Astrocyte (in vitro differentiated cells and primary cell): ENCODE data around the gene CPNE2.

Source experiments
- EZH2 ChIP-seq: IDR thresholded peaks from 2 replicates; pipeline ENCODE4 v1.6.1; 2012; ENCODE audit warnings: mild to moderate bottlenecking, low read length, inconsistent platforms; ENCODE audit not compliant: insufficient read depth
- TF ChIP-seq, protein P1 (sequence below): IDR thresholded peaks from 2 replicates; pipeline ENCODE4 v1.5.1; 2011; ENCODE audit warnings: low read depth, mild to moderate bottlenecking, inconsistent platforms, low read length, moderate library complexity; ENCODE audit not compliant: insufficient read depth

DNA sequence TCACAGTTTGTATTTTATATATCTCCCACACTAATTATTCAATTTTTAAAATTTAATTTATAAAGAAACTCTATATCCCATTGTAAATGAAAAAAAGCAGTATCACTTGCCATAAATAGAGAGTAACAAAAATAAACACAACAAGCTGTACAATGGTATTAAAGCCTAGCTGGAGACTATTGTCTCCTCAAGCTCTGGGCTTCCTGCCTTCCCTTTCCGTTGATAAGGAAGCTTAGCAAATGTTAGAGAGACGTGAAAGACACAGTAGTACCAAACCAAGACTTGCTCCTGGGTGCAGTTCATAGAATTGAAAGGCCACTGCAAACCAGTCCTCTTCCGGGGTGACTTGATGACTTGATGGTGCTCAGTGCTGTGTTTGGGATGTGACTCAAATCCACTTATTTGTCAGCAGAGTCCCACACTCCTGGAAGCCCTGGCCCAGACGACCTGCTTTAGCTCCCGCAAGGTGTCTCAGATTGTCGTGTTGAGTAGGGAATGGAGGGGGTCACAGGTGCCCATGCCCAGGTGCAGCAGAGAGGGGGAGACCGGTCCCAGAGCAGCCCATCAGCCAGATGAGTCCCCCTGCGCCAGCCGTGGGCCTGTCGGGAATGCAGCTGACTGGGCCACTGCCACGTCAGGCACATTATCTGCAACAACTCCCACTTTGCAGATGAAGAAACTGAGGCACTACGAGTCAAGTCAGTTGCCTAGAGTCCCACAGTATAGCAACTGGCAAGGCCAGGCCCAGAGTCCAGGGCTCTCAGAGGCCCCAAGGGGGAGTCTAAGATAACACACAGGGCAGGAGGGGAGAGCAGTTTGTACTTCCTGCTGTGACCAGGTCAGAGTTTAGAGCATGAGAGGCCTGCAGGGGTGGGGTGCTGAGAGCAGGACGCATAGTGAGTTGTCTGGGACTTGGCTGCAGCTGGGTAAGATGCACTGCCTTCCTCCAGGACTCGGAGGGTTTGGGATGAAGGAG, 53.0 kb downstream of the CPNE2 start:
- TF ChIP-seq, protein P1, sequence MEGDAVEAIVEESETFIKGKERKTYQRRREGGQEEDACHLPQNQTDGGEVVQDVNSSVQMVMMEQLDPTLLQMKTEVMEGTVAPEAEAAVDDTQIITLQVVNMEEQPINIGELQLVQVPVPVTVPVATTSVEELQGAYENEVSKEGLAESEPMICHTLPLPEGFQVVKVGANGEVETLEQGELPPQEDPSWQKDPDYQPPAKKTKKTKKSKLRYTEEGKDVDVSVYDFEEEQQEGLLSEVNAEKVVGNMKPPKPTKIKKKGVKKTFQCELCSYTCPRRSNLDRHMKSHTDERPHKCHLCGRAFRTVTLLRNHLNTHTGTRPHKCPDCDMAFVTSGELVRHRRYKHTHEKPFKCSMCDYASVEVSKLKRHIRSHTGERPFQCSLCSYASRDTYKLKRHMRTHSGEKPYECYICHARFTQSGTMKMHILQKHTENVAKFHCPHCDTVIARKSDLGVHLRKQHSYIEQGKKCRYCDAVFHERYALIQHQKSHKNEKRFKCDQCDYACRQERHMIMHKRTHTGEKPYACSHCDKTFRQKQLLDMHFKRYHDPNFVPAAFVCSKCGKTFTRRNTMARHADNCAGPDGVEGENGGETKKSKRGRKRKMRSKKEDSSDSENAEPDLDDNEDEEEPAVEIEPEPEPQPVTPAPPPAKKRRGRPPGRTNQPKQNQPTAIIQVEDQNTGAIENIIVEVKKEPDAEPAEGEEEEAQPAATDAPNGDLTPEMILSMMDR, result no peak
- TF ChIP-seq EZH2, result no peak
